NCI-H2107 (cell line): ENCODE measurements around the gene OR5T1.

Experiments
- DNase-seq: peaks from one replicate; lab custom pipeline; 2025; lab: John Stamatoyannopoulos, UW

The OR5T1 gene

DNA sequence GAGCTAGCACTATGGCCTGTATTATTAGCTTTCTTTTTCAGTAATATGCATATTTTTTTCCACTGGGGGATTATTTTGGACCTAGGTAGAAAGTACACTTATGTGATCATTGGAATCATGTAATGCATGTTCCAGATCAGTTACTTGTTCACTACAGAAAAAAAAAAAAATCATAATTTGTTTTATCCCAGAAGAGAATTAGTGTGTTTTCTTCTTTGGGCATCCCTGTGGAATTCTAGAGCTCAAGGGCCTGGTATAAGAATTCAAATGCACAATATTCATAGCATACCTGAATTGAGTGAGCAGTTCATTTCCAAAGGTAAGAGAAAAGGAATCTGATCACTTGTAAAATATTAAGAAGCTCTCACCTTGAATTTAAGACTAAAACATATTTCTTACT is at the start of gene OR5T1:
OR5T1 (plus strand) TSS at position 301 of the 400 bp plus-strand sequence. CDS start 1,485 bp downstream, outside the sequence.
- no peak for DNase-seq

DNA sequence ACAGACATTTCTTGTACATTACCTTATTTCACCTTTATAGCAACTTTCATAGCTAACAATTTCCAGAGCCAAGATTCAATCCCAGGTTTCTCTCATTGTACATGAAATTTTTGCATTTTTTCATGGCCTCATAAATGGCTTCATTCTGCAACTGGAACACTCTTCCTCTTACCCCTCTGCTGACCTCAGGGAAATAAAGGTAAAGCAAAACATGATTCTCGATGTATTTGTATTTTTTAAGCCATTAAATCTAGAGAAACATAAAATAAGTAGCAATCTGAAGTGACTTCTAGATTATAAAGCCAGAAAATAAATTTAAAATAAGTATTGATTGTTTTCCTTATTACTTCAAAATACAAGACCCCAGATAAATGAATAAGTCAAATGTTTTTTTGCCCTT is 39.8 kb upstream of the OR5T1 start, which contains the start of gene OR5T2:
OR5T2 (minus strand) TSS at position 101 of the 400 bp plus-strand sequence. CDS start 1,193 bp downstream, outside the sequence.
- no peak for DNase-seq

DNA sequence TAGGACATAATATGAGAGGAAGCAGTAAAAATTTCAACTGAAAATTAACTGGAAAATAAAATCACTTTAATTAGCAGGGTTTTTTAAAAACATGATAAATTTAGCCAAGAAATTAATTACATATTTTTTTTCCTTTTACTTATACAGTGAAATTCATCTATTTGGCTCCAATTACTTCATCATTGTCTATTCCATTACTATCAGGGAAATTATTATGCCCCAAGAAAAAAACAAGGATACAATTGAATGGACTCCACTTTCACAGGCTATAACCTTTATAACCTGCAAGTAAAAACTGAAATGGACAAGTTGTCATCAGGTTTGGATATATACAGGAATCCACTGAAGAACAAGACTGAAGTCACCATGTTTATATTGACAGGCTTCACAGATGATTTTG is 22.0 kb upstream of the OR5T1 start, which contains the start of gene OR5T3:
OR5T3 (plus strand) TSS at position 301 of the 400 bp plus-strand sequence; CDS start at position 301, 0 bp downstream.
- no peak for DNase-seq

DNA sequence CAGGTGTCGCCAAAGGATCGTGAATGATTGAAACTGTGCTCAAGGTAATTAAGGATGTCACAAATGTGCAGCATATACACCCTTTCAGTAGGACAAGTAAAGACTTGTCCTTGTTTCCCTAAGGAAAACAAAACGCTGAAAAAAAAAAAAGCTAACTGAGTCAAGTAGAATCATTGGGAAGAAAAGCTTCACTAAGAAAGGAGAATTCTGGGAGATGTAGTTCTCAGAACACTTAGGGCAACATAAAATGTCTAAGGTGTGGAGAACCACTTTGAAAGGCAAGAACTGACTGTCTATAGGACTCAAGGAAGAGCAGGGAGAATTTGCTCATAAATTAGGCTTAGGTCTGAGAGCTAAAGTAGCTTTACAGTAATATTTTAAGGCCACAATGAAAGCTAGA is 2.9 kb upstream of the OR5T1 start:
- DNase-seq: no peak

DNA sequence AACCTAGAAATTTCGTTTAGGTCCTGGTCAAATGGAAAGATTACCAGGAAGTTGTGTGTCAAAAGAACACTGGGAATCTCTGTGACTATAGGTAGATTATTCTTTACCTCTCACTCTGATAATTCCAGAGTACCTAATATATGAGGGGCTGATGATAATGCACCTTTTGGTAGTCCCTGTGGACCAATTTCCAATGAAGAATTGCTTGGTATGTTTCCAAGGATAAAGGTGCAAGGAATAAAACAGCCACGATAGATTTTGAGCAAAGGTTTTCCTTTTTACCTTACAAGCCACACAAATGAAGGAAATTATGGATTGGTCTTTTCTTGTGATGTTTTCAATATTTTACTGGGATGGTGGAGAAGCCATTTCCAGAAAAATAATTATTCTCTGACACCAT is 18.2 kb downstream of the OR5T1 start, which contains the start of gene OR8H1:
OR8H1 (minus strand) TSS at position 101 of the 400 bp plus-strand sequence. CDS start 1,192 bp downstream, outside the sequence.
- DNase-seq: no peak

DNA sequence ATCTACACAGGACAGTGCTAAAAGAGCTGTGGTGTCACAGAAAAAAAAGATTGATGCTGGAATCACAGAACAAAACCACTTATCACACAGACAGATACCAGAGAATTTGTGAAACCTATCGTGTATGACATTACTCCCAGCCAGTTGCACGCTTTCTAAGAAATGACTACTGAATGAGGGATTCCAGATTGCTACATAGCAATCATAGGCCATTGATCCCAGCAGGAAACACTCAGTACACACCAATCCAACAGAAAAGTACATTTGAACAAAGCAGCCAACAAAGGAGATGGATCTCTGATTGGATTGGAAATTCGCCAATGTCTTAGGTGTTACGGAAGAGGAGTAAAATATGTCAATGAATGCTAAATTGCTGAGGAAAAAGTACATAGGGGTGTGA is 22.9 kb downstream of the OR5T1 start:
- DNase-seq: no peak

DNA sequence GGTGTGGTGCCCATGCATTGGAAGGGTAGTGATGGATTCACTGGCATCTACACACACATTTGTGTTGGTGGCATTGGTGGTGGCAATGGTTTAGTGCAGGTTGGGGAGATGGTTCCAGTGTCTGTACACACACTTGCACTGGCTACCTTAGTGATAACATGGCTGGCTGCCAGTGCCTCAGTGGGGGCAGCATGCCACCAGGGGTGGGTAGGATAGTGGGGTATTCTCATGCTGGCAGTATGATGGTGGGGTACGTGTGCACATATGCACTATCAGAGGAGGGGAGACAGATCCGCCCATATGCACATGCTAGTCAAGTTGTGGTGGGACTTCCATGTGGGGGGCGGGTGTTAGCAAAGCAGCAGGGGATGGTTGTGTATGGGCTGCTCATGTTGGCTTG is 33.9 kb downstream of the OR5T1 start:
- no peak for DNase-seq

DNA sequence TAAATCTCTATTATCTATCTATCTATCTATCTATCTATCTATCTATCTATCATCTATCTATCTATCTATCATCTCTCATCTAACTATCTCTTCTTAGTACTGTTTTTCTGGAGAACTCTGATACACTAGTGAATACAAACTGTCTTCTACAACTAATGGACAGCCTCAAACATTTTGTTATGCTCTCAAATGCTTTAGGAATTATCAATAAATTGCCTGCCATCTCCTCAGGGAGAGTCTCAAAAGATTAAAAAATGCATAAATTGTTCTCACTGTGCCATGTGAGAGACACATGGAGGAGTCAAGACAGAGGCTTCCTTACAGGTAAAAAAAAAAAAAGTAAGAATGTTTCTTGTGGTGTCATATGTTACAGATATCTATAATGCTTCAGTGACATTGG is 40.9 kb downstream of the OR5T1 start, which contains the start of gene OR8K3:
OR8K3 (plus strand) TSS at position 301 of the 400 bp plus-strand sequence. CDS start 3,163 bp downstream, outside the sequence.
- no peak for DNase-seq
